WTC11 (cell line): ENCODE data around the gene ZNF652. TPM values are rescaled to one million over a fixed set of nuclear protein-coding genes. Genes with fewer than 3 reads are reported as not detected.

Experiments
- ATAC-seq: fragments of 200-7000 bp; cut with Tn5 transposase; 2 replicates; pipeline ENCODE4 v1.10.0; 2021; ENCODE audit warnings: mild to moderate bottlenecking, moderate library complexity
- CTCF ChIA-PET: fragments of 300-600 bp; sonication (Branson Sonifier 250); formaldehyde crosslinking; loops from one replicate; lab custom pipeline; 2021; ENCODE audit warnings: antibody characterized with exemption; lab: Charles Lee
- POLR2A ChIA-PET: fragments of 350-600 bp; sonication (Branson Sonifier 250); formaldehyde crosslinking; loops from one replicate; lab custom pipeline; 2021; ENCODE audit warnings: antibody characterized with exemption; lab: Charles Lee
- DNase-seq: peaks from one replicate; pipeline ENCODE4 v3.0.0; 2021; ENCODE audit warnings: low spot score
- H3K27ac Mint-ChIP-seq: 2 replicates; pipeline ENCODE4 v1.8.0; 2021; ENCODE audit warnings: mixed read lengths
- H3K27me3 Mint-ChIP-seq: 2 replicates; pipeline ENCODE4 v1.8.0; 2021; ENCODE audit warnings: low read depth, mild to moderate bottlenecking, moderate library complexity, mixed read lengths
- H3K36me3 Mint-ChIP-seq: 2 replicates; pipeline ENCODE4 v1.8.0; 2021; ENCODE audit warnings: mixed read lengths
- H3K4me1 Mint-ChIP-seq: 2 replicates; pipeline ENCODE4 v1.8.0; 2022; ENCODE audit warnings: mixed read lengths
- H3K4me3 Mint-ChIP-seq: 2 replicates; pipeline ENCODE4 v1.8.0; 2021; ENCODE audit warnings: mild to moderate bottlenecking, moderate library complexity, mixed read lengths
- H3K9me3 Mint-ChIP-seq: 2 replicates; pipeline ENCODE4 v1.8.0; 2021; ENCODE audit warnings: mixed read lengths
- AFF4 ChIP-seq: sonication (generic); formaldehyde crosslinking; IDR thresholded peaks from 2 replicates; pipeline ENCODE4 v1.8.1; 2023; ENCODE audit warnings: mild to moderate bottlenecking, missing genetic modification reagents, borderline replicate concordance
- AR ChIP-seq: fragments of 250-450 bp; sonication (Bioruptor Pico); IDR thresholded peaks from 2 replicates; pipeline ENCODE4 v1.9.0; 2021; ENCODE audit warnings: mild to moderate bottlenecking
- ATF3 ChIP-seq: sonication (generic); formaldehyde crosslinking; conservative IDR thresholded peaks from 2 replicates; pipeline ENCODE4 v1.8.1; 2022; ENCODE audit warnings: mild to moderate bottlenecking, missing genetic modification reagents
- ATF6 ChIP-seq: sonication (generic); formaldehyde crosslinking; IDR thresholded peaks from 2 replicates; pipeline ENCODE4 v1.8.1; 2023; ENCODE audit warnings: mild to moderate bottlenecking, missing genetic modification reagents
- CTCF ChIP-seq: fragments of 200-600 bp; IDR thresholded peaks from 2 replicates; pipeline ENCODE4 v1.8.0; 2022; ENCODE audit warnings: antibody characterized with exemption
- ETV6 ChIP-seq: sonication (generic); formaldehyde crosslinking; IDR thresholded peaks from 2 replicates; pipeline ENCODE4 v1.8.1; 2022; ENCODE audit warnings: mild to moderate bottlenecking, missing genetic modification reagents
- GABPB1 ChIP-seq: sonication (generic); formaldehyde crosslinking; IDR thresholded peaks from 2 replicates; pipeline ENCODE4 v1.8.1; 2023; ENCODE audit warnings: mild to moderate bottlenecking, missing genetic modification reagents
- IRF2 ChIP-seq: sonication (generic); formaldehyde crosslinking; IDR thresholded peaks from 2 replicates; pipeline ENCODE4 v1.8.0; 2022; ENCODE audit warnings: low read depth, missing genetic modification reagents, borderline replicate concordance
- MAX ChIP-seq: sonication (generic); formaldehyde crosslinking; IDR thresholded peaks from 2 replicates; pipeline ENCODE4 v1.8.0; 2022; ENCODE audit warnings: mild to moderate bottlenecking, missing genetic modification reagents
- NFATC4 ChIP-seq: fragments of 250-450 bp; sonication (Bioruptor Pico); IDR thresholded peaks from 2 replicates; pipeline ENCODE4 v1.9.0; 2021; ENCODE audit warnings: mild to moderate bottlenecking
- NFYB ChIP-seq: sonication (generic); formaldehyde crosslinking; conservative IDR thresholded peaks from 2 replicates; pipeline ENCODE4 v1.8.0; 2022; ENCODE audit warnings: low read depth, missing genetic modification reagents
- NR1H2 ChIP-seq: sonication (generic); formaldehyde crosslinking; IDR thresholded peaks from 2 replicates; pipeline ENCODE4 v1.9.0; 2021; ENCODE audit warnings: mild to moderate bottlenecking, moderate library complexity, missing genetic modification reagents
- NR2C2 ChIP-seq: sonication (generic); formaldehyde crosslinking; IDR thresholded peaks from 2 replicates; pipeline ENCODE4 v1.8.0; 2022; ENCODE audit warnings: mild to moderate bottlenecking, missing genetic modification reagents
- PRRX2 ChIP-seq: fragments of 250-450 bp; sonication (Bioruptor Pico); IDR thresholded peaks from 2 replicates; pipeline ENCODE4 v1.8.0; 2021; ENCODE audit warnings: mild to moderate bottlenecking
- SMAD4 ChIP-seq: sonication (generic); formaldehyde crosslinking; IDR thresholded peaks from 2 replicates; pipeline ENCODE4 v1.8.0; 2022; ENCODE audit warnings: mild to moderate bottlenecking, missing genetic modification reagents
- SOX15 ChIP-seq: fragments of 250-450 bp; sonication (Bioruptor Pico); IDR thresholded peaks from 2 replicates; pipeline ENCODE4 v1.9.0; 2021; ENCODE audit warnings: mild to moderate bottlenecking
- STAT6 ChIP-seq: sonication (generic); formaldehyde crosslinking; conservative IDR thresholded peaks from 2 replicates; pipeline ENCODE4 v1.8.1; 2023; ENCODE audit warnings: mild to moderate bottlenecking, low read depth, missing genetic modification reagents, moderate library complexity
- ZNF138 ChIP-seq: sonication (generic); formaldehyde crosslinking; conservative IDR thresholded peaks from 2 replicates; pipeline ENCODE4 v1.8.1; 2022; ENCODE audit warnings: mild to moderate bottlenecking, moderate library complexity, missing genetic modification reagents
- total RNA-seq: library from RNA; stranded (reverse); gene quantifications from 3 replicates; pipeline ENCODE4 v1.2.3, GENCODE V29; 2021

ZNF652 gene
- total RNA-seq, 1 experiment from 2014 or later = 40.8 TPM

GRCh38 chr17:49290690-49291359, 71.2 kb downstream of the ZNF652 start:
- ATAC-seq = peak; percentile 41
- H3K27me3 Mint-ChIP-seq = no peaks in the 10 kb centered on the region
- no peak for DNase-seq
- H3K9me3 Mint-ChIP-seq = no peaks in the 10 kb centered on the region
- H3K4me3 Mint-ChIP-seq = no peak overlapping the region
- H3K36me3 Mint-ChIP-seq = no peaks in the 10 kb centered on the region
- CTCF ChIA-PET = interaction anchor here (0.5 to 2.9 kb wide), 37 partner anchors 8 to 551 kb away, joined by 3 to 30 read pairs (median 4); partner anchors contain the start of gene PHOSPHO1
- POLR2A ChIA-PET = interaction anchor here (1.6 kb wide), 1 partner anchor 13 kb away, joined by 3 read pairs; no protein-coding TSS in a partner anchor
- no peaks in the 10 kb centered on the region; the same call in 1 of the 2 replicates for H3K4me1 Mint-ChIP-seq
- TF ChIP-seq NFATC4 (CRISPR knock-in tag) = no peak
- TF ChIP-seq STAT6 (CRISPR knock-in tag) = no peak
- TF ChIP-seq ATF3 (CRISPR knock-in tag) = no peak
- peak; percentile 28; the same call in 1 of the 2 replicates for TF ChIP-seq CTCF
- TF ChIP-seq NR1H2 (CRISPR knock-in tag) = no peak
- no peak for TF ChIP-seq AR (CRISPR knock-in tag)
- no peak overlapping the region for H3K27ac Mint-ChIP-seq

GRCh38 chr17:49288388-49288787, 73.7 kb downstream of the ZNF652 start:
- Mint-ChIP-seq H3K27ac (no peak overlapping the region), H3K36me3 (no peaks in the 10 kb centered on the region), H3K4me1 (no peaks in the 10 kb centered on the region; the same call in 1 of the 2 replicates), H3K27me3 (no peaks in the 10 kb centered on the region), H3K4me3 (no peak overlapping the region), H3K9me3 (no peaks in the 10 kb centered on the region)
- no peak for ATAC-seq
- DNase-seq = no peak
- TF ChIP-seq ZNF138 (CRISPR knock-in tag) (no peak), PRRX2 (CRISPR knock-in tag) (no peak), SOX15 (no peak), ETV6 (CRISPR knock-in tag) (no peak), NFYB (no peak), SMAD4 (CRISPR knock-in tag) (no peak), GABPB1 (CRISPR knock-in tag) (no peak), NR2C2 (CRISPR knock-in tag) (no peak), ATF6 (CRISPR knock-in tag) (no peak), IRF2 (no peak), AFF4 (CRISPR knock-in tag) (no peak), MAX (CRISPR knock-in tag) (no peak)
- ChIA-PET POLR2A (interaction anchor here (0.6 kb wide), 1 partner anchor 241 kb away, joined by 5 read pairs; no protein-coding TSS in a partner anchor), CTCF (no interaction called here)
